HG02938 (cell line): ENCODE data around the gene PPP1R14B.

Experiments
- ATAC-seq: cut with Tn5 transposase; IDR thresholded peaks from one replicate; pipeline ENCODE4 v1.9.1; 2021; ENCODE audit warnings: mild to moderate bottlenecking, moderate library complexity; ENCODE audit not compliant: unreplicated experiment

The PPP1R14B gene

DNA sequence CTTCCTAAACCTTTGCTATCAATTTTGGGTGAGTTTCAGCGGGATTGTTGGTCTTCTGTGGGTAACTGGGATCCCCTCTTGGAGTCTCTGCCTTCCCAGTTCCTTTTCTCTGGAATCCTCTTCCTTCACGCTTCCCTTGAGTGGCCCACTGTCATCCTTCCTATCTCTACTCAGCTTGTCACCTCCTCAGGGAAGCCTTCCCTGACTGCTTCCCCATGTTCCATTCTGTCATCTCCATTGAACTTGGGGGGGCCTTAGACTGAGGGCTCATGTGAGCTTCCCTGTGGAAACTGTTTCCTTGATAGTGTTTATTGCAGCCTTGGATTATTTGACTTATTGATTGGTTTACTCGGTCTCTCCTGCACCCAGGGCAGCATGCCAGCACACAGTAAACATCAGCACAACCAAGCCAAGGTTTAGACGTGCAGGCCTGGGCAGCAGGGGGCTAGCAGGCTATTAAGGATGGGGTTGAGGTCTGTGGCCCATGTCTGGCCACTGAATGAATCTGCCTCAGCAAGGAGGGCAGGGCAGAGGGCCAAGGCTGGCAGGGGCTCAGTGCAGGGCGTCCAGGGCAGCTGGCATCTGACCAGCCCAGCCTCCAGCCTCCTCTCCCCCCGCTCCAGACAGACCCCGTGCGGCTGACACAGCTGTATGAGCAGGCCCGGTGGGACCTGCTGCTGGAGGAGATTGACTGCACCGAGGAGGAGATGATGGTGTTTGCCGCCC lies 28.0 kb downstream of the PPP1R14B start:
- no peak for ATAC-seq

DNA sequence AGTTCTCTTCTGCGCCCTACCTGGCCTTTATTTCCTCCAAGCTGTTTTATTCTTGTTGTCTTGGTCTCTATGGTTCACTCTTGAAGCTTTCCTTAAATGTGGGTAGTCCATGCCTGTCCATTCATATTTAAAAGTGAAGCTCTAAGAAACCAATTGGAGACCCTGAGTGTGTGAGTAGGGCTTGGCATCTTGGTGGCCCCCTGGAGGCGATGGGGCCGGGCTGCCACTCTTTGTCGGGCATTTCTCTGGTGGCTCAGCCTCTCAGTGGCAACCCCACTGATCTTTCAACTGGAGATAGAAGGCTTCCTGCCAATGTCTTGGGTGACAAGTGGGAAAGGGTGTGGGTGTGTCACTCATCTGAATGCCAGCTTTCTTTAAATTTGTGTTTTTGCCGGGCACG lies 29.9 kb downstream of the PPP1R14B start:
- no peak for ATAC-seq

DNA sequence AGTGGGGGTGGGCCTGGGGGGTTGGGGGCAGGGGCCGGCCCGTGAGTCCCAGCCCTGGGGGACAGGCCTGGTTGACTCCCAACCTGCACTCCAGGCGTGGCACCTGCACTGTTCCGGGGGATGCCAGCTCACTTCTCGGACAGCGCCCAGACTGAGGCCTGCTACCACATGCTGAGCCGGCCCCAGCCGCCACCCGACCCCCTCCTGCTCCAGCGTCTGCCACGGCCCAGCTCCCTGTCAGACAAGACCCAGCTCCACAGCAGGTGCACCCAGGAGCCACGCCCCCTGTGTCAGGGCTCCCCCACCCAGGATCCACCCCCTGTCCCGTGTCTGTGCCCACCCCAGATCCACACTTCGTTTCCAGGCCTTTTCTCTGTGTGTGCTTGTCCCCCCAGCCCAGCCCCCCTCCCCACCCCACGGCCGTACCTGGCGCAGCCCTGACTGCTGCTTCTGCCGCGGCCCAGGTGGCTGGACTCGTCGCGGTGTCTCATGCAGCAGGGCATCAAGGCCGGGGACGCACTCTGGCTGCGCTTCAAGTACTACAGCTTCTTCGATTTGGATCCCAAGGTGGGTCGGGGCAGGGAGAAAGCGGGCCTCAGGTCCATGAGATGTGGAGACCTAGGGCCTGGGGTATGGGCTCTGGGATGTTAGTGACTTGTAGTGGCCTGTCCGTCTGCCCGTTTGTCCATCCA lies 35.4 kb downstream of the PPP1R14B start:
- ATAC-seq, result no peak

DNA sequence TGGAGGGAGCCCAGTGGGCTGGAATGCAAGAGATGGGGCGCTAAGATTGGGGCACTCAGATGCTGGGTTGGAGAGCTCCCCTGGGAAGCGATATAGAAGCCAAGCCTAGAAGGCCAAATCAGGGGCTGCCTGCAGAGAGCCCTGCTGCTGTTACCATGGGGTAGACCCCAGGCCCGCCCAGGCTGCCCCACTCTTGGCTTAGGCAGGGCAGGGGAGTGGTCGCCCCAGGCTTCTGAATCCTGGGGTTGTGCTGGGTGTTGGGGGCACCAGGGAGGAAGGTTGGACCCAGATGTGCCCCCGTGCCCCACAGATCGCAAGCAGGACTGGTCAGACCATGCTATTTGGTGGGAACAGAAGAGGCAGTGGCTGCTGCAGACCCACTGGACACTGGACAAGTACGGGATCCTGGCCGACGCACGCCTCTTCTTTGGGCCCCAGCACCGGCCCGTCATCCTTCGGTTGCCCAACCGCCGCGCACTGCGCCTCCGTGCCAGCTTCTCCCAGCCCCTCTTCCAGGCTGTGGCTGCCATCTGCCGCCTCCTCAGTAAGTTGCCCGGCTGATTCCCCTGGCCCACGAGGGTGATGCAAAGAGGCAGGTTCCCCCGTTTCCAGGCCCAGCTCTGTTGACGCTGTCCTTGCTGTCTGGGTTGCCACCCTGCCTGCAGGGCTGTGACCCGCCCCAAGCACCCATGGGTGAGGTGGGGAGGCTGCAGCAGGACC lies 36.3 kb downstream of the PPP1R14B start:
- ATAC-seq, result no peak

DNA sequence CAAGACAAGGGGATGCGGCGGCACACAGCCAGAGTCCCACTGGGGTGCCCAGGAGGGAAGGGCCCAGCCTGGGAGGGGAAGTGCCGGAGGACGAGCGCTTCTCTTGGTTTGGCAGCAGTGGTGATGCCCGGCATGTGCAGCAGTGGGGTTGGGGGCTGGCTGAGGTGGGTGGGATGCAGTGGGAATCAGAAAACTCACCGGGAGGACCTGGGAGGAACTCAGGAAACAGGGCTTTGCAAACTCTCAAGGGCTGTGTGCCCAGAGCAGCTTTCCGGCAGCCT lies 37.2 kb downstream of the PPP1R14B start:
- no peak for ATAC-seq

DNA sequence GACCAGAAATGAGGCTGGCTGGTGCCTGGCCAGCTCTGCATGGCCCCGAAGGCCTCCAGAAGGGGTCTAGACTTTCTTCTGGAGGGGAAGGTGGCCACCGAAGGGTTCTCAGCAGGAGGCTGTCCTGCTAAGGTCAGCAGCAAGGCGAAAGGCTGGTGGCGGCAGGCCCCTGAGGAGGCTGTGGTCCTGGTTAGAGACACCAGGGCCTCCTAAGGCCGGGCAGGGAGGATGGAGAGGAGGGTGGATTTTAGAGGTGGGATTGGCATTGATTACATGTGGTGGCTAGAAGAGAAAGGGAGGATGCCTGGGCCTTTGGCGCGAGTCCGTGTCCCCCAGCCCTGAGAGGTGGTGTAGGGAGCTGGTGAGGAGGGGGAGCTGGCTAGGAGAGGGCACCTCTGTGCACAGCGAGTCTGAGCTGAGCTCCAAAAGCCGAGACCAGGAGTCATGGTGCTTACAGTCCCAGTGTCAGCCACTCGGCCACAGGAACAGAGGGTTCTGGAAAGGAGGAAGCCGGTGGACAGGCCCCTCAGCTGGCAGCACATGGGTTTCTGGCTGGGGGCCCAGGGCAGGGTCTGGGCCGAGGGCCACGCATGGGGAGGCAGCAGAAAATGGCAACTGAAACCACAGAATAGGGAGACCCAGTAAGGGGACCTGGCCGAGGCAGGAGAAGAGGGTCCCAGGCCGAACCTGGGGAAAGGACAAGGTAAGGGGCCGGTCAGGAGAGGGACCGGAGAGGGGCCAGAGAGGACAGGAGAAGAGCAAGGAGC lies 37.8 kb downstream of the PPP1R14B start:
- no peak for ATAC-seq

DNA sequence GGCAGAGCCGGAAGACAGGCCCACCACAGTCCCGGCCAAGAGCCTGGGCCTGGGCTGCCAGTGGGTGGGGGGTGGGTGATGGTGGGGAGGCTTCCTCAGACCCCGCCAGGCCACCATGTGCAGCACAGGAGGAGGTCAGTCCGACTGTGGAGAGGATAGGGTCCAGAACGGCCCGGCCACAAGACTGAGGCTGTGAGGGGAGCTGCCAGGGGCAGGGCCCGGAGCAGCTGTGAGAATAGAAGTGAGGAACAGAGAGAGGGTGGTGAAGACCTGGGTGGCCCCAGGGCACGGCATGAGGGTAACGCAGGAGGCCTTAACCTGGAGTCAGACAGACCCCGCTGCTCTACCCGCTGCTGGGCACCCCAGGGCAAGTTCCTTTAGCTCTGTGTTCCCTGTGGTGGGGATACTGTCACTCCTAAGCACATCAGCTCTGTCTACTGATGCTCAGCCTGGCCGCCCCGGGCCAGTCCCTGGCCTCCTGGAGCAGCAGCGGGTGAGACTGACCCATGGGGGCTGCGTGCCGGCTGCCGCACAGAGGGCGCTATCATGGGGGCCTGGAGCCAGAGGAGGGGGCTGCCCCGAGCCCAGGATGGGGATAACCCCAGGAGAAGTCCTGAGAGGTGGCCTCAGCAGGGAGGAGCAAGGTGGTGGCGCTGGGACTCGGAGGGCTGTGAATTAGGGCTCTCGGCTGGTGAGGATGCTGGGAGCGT lies 38.5 kb downstream of the PPP1R14B start:
- peak; percentile 8 for ATAC-seq

DNA sequence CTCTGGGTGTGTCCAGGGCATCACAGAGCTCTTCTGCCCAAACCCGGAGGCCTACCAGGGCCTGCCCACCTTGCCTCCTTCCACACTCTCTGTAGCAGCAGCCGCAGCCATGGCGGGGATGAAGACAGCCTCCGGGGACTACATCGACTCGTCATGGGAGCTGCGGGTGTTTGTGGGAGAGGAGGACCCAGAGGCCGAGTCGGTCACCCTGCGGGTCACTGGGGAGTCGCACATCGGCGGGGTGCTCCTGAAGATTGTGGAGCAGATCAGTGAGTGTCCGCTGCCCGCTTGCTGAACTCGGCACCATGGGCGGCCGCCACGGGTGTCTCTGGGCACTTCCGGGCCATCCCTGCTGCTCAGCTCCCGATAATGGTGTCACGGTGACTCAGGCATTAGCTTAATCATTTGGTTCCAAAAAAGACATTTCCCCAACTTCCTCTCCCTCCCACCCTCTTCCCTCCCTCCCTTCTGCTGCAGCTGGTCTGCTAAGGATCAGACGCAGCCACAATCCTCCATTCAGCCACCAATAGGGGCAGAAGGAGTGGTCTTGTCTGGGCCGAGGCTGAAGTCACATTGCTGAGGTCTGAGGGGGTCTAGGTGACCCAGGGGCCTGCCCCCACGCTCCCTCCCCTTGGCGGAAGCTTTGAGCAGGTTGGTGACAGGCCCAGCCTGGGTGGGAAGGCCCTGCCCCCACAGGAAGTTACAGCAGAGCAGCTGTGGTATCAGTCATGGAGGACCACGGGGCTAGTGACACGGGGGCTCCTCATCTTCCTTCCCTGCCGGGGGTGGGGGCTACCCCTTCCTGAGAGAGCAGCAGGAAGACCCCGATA lies 39.3 kb downstream of the PPP1R14B start:
- ATAC-seq, result peak; percentile 69

DNA sequence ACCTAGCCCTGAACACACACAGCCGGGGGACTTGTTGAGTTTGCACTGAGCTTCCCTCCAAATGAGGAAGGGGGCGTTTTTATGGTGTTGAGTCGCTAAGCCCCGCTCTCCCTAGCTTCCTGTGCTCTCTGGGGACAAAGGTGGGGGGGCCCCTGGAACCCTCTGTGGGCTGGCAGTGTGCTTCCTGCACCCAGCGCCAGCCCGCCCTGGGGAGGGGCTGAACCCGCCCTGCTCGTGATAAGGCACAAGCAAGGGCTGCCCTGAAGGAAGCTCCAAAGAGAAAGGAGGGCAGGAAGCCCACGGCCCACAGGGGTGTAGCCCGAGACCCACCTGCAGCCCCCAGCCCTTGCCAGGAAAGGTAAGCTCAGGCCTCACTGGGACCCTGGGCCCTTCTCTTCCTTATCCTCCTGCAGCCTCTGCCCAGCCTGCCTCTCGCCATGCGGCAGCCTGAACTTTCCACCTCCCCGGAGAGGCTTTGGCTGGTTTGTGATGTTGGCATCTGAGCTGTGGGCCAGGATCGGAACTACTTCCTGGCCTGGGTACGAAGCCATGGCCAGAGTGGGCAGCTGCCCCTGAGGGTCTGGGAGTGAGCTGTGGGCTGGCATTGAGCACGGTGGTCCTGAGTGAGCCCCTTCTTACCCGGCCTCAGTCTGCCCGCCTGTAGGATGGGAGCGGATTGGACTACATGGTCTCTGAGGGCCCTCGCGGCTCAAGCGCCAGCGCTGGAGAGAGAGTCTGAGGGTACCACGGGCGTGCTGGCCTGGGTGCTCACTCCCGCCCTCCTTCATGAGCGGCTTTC lies 40.1 kb downstream of the PPP1R14B start, which contains the start of gene FERMT3:
Gene FERMT3 (plus strand): TSS at position 265 of the 799 bp plus-strand sequence. CDS start 644 bp downstream, outside the sequence.
- no peak for ATAC-seq

DNA sequence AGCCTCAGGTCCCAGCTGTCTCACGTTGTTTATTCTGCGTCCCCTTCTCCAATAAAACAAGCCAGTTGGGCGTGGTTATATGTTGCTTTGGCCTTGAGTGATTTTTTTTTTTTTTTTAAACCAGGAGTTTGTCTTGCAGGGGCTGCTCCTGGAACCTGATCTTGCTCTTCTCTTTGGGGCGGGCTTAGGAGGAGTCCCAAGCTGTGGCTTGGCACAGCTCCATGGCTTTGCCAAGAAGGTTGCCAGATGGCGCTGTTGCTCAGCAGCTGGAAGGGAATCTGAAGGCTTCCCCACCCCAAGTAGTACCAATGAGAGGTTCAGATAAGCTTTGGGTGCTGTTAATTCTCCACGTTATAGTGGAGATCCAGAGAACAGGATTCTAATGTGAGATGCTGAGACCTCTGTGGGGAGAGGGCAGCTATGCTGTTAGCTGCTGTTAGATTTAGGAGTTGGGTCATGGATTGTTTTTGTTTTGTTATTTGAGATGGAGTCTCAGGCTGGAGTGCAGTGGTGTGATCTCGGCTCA lies 42.2 kb downstream of the PPP1R14B start:
- no peak for ATAC-seq

DNA sequence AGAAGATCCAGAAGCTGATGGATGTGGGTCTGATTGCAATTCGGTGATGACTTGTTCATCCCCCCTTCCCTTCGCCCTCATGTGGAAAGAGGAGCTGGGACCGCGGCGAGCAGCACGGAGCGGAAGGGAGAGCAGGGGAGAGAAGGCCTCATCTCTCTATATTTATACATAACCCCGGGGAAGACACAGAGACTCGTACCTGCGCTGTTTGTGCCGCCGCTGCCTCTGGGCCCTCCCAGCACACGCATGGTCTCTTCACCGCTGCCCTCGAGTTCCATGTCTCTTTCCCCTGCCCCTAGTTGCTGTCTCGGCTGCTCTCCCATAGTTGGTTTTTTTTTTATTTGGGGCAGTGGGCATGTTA lies 42.7 kb downstream of the PPP1R14B start:
- ATAC-seq, result no peak

DNA sequence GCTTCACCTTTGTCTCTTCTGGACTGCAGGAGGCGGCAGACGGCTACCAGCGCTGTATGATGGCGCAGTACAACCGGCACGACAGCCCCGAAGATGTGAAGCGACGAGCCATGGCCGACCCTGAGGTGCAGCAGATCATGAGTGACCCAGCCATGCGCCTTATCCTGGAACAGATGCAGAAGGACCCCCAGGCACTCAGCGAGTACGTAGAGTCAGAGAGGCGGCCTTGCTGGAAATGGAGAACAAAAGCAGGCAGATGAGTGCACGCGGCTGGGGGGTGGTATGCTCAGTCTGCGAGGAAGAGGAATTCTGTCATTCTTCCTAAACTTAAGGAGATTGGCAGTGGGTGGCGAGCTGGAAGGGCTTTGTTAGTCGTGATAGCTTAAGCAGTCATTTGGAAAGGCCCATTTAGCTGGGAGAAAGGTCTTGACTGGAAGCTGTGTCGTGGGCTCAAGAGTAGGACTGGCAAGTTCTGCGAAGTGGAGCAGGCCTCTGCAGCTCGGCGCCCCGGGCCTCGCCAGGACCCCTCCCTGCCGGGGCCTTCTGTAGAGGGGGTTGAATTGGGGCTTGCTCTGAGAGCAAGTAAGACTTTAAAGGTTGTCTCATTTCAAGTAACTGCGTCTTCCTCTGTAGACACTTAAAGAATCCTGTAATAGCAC lies 43.2 kb downstream of the PPP1R14B start:
- no peak for ATAC-seq

DNA sequence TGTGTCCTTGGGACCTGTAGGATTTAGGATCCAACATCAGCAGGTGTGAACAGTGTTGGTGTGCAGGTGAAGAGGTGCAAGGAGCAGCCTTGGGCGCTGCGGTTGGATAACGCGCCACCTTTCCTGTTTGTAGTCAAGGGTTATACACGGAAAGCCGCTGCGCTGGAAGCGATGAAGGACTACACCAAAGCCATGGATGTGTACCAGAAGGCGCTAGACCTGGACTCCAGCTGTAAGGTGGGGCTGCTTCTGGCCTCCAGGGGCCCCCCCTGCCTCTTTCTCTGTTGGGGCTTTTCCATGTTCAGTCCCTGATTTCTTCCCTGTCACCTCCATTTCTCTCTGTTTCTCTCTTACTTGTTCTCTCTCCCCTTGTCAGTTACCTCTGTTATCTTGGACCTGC lies 43.8 kb downstream of the PPP1R14B start:
- ATAC-seq, result no peak

DNA sequence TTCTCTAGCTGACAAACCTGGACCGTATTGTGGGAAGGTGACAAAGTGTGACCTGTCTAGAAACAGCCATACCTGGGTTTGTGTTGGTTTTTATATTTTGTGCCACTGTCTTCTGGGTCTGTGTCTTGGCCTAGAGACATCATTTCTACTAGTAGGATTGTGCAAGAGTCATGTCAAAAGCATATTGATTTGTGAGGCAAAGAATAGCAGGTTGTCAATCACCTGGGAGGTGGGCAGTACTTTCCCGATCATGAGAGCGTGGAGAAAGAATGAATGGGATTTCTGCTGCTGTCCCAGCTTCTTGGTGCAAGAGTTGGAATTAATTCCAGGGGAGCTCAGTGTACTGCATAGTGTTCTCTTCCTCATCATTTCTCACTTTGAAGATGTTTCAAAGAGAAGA lies 45.2 kb downstream of the PPP1R14B start:
- ATAC-seq, result no peak

DNA sequence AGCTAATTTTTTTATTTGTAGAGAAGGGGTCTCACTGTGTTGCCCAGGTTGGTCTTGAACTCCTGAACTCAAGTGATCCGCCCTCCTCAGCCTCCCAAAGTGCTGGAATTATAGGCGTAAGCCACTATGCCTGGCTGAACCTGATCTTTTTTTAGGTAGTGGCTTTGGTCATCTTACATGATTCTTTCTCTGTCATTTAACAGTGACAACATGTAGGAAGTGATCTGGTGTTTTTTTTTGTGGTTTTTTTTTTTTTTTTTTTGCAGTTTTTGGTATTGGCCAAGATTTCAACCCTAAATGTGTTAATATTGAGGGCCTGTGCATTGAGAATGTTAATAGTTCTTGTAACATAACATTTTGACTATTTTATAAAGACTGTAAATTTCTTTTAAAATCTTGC lies 48.2 kb downstream of the PPP1R14B start:
- ATAC-seq, result no peak

DNA sequence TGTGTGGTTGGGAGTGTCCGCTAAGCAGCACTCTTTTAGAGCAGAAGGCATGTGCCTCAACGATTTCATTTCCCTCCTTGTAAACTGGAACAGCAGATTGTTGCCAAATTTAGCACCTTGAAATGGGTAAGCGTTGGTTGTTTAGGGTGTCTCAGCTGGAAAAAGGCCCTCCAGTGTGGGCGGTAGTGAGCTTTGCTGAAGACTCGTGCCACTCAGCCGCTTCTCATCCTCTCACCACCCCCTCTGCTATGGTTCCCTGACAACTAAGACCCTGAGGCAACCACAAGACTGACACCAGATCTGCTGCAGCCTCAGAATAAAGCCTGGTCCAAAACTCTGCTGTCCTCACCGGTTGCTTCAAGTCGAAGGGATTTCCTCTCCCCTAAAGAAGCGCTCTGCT lies 50.1 kb downstream of the PPP1R14B start:
- no peak for ATAC-seq
